Caco-2 (cell line): ENCODE results near the gene FLAD1. TPM values are rescaled to one million over a fixed set of nuclear protein-coding genes. Genes with fewer than 3 reads are reported as not detected.

Source experiments
- BruUV-seq: library from RNA; stranded (reverse); fragments of 400-500 nt; replicated peaks from 2 replicates; lab custom pipeline; 2021; lab: Mats Ljungman, UMichigan
- CTCF ChIA-PET: fragments of 300-600 bp; sonication (Branson Sonifier 250); formaldehyde crosslinking; loops from one replicate; lab custom pipeline; 2022; ENCODE audit warnings: antibody characterized with exemption; lab: Charles Lee
- POLR2A ChIA-PET: fragments of 300-600 bp; sonication (Branson Sonifier 250); formaldehyde crosslinking; loops from one replicate; lab custom pipeline; 2022; ENCODE audit warnings: antibody characterized with exemption; lab: Charles Lee
- DNase-seq, 2 experiments: peaks; one replicate each; pipeline versions ENCODE4 v3.0.0 to v3.0.0-alpha.2; 2020 to 2022
- H3K27me3 ChIP-seq: replicated peaks from 2 replicates; pipeline ENCODE4 v1.6.0; 2011; ENCODE audit warnings: low read length; ENCODE audit not compliant: control insufficient read depth, insufficient read depth
- H3K36me3 ChIP-seq: 2 replicates; pipeline ENCODE4 v1.5.1; 2011; ENCODE audit warnings: low read length; ENCODE audit not compliant: control insufficient read depth, insufficient read depth
- H3K4me1 ChIP-seq: fragments of 250-450 bp; sonication (Bioruptor Pico); 2 replicates; pipeline ENCODE4 v1.5.1; 2020; ENCODE audit warnings: mild to moderate bottlenecking
- H3K4me3 ChIP-seq: 2 replicates; pipeline ENCODE4 v1.5.1; 2011; ENCODE audit warnings: low read depth, mild to moderate bottlenecking, control low read depth, low read length
- H3K9me3 ChIP-seq: fragments of 250-450 bp; sonication (Bioruptor Pico); 2 replicates; pipeline ENCODE4 v1.5.1; 2020; ENCODE audit warnings: mild to moderate bottlenecking, moderate library complexity
- H3K27ac Mint-ChIP-seq: one replicate; pipeline ENCODE4 v1.8.0; 2022; ENCODE audit warnings: mixed read lengths; ENCODE audit not compliant: unreplicated experiment
- H3K27me3 Mint-ChIP-seq: one replicate; pipeline ENCODE4 v1.8.0; 2022; ENCODE audit warnings: mixed read lengths; ENCODE audit not compliant: insufficient read depth, unreplicated experiment
- H3K36me3 Mint-ChIP-seq: one replicate; pipeline ENCODE4 v1.8.0; 2022; ENCODE audit warnings: mild to moderate bottlenecking, mixed read lengths; ENCODE audit not compliant: insufficient read depth, unreplicated experiment
- H3K4me1 Mint-ChIP-seq: one replicate; pipeline ENCODE4 v1.8.0; 2022; ENCODE audit warnings: low read depth, mixed read lengths; ENCODE audit not compliant: unreplicated experiment
- H3K4me3 Mint-ChIP-seq: one replicate; pipeline ENCODE4 v1.8.0; 2022; ENCODE audit warnings: mild to moderate bottlenecking, moderate library complexity, mixed read lengths; ENCODE audit not compliant: unreplicated experiment
- H3K9me3 Mint-ChIP-seq: one replicate; pipeline ENCODE4 v1.8.0; 2022; ENCODE audit warnings: mixed read lengths; ENCODE audit not compliant: unreplicated experiment
- intact Hi-C: fragments of 100-400 bp; cut with micrococcal nuclease; formaldehyde crosslinking; loops from one replicate; pipeline ENCODE4 v1.10.0; 2022; ENCODE audit not compliant: unreplicated experiment
- total RNA-seq: library from RNA; stranded (reverse); gene quantifications from 2 replicates; pipeline ENCODE4 v1.2.3, GENCODE V29; 2022
- TF ChIP-seq, protein P1 (sequence below), 2 experiments: fragments of 200-600 bp in 1 of 2; IDR thresholded peaks; 1 replicate in 1 of 2; 2 replicates in 1 of 2; pipeline versions ENCODE4 v1.5.1 to v1.8.0; 2011 to 2022; ENCODE audit warnings: antibody characterized with exemption in 1 of 2, control low read depth in 1 of 2, inconsistent platforms in 1 of 2, low read depth in 1 of 2, low read length in 1 of 2, mild to moderate bottlenecking in 1 of 2, moderate library complexity in 1 of 2; ENCODE audit not compliant: insufficient read depth in 1 of 2, severe bottlenecking in 1 of 2, unreplicated experiment in 1 of 2

FLAD1 gene
- total RNA-seq, 1 experiment from 2014 or later = 51.3 TPM

- Mint-ChIP-seq H3K27me3 (no peaks in the 10 kb centered on the region), H3K36me3 (peaks cover 62% of the 10 kb centered on the region), H3K4me1 (peaks cover 42% of the 10 kb centered on the region), H3K27ac (peak overlapping the region; percentile 45), H3K9me3 (no peaks in the 10 kb centered on the region), H3K4me3 (no peak overlapping the region)
- no peak for DNase-seq
- ChIA-PET CTCF (interaction anchor here (0.6 to 1.3 kb wide), 10 partner anchors 15 to 1492 kb away, joined by 3 to 11 read pairs (median 4); partner anchors contain the start of genes ADAM15, LENEP and PBXIP1), POLR2A (no interaction called here)
- Histone ChIP-seq H3K9me3 (no peaks in the 10 kb centered on the region), H3K4me3 (no peak overlapping the region), H3K36me3 (peaks cover 1% of the 10 kb centered on the region), H3K27me3 (no peaks in the 10 kb centered on the region), H3K4me1 (peaks cover 22% of the 10 kb centered on the region)
- intact Hi-C loops = no loop called here
- BruUV-seq = no TSS peak
- TF ChIP-seq, protein P1, sequence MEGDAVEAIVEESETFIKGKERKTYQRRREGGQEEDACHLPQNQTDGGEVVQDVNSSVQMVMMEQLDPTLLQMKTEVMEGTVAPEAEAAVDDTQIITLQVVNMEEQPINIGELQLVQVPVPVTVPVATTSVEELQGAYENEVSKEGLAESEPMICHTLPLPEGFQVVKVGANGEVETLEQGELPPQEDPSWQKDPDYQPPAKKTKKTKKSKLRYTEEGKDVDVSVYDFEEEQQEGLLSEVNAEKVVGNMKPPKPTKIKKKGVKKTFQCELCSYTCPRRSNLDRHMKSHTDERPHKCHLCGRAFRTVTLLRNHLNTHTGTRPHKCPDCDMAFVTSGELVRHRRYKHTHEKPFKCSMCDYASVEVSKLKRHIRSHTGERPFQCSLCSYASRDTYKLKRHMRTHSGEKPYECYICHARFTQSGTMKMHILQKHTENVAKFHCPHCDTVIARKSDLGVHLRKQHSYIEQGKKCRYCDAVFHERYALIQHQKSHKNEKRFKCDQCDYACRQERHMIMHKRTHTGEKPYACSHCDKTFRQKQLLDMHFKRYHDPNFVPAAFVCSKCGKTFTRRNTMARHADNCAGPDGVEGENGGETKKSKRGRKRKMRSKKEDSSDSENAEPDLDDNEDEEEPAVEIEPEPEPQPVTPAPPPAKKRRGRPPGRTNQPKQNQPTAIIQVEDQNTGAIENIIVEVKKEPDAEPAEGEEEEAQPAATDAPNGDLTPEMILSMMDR (IDR thresholded peaks at IDR 0.05; ENCODE audit: insufficient read depth in 1 of 2, low read depth in 1 of 2, low read length in 1 of 2, severe bottlenecking in 1 of 2, unreplicated experiment in 1 of 2) = no peak
Measured at GRCh38 chr1:155018617-155019348, 35.6 kb downstream of the FLAD1 start.

DNA sequence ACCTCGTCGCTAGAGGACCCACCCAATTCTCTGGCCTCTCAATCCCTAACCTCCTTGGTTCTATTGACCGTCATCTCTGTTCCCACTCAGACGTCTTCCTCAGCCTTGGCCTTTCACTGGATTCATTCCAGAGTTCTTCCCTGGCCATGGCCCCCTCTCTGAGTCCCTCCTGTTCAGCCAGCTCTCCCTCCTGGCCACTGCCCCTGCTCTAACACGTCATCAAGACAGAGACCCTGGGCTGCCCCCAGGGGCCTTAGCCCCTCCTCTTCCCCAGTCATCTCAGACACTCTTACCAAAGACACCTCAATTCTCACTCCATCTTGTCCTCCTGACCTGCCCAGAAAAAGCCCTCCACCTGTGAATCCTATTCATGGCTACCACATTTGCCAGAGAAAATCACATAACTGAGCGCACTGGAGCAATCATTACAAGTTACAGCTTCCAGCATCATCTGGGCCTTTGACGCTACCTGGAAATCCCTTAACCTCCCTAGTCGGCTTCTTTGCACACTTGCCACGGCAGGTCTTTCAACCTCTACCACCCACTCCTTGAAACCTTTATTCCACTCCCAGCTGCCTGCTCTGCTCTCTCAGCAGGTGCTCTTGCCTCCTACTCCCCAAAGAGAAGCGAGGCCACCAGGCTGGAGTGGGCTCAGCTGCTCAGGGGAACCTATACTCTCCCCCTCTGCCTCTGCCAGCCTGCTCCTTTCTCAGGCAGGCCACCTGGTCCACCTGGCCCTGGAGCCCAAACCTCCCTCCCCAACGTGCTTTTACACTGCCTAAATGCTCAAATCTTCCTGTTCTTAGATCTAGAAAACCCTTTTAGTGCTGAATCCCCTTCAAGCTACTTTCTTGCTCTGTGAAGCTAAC is 36.5 kb downstream of the FLAD1 start:
- no peak overlapping the region for H3K4me3 Mint-ChIP-seq
- H3K36me3 Mint-ChIP-seq = peaks cover 62% of the 10 kb centered on the region
- CTCF ChIA-PET = interaction anchor here (0.5 to 1.3 kb wide), 10 partner anchors 16 to 66 kb away, joined by 3 to 11 read pairs (median 5); partner anchors contain the start of genes ADAM15, LENEP and PBXIP1
- H3K4me3 ChIP-seq = no peak overlapping the region
- H3K4me1 Mint-ChIP-seq = peaks cover 42% of the 10 kb centered on the region
- H3K9me3 ChIP-seq = no peaks in the 10 kb centered on the region
- no TSS peak for BruUV-seq
- no peaks in the 10 kb centered on the region for H3K27me3 Mint-ChIP-seq
- DNase-seq = no peak
- H3K36me3 ChIP-seq = peaks cover 1% of the 10 kb centered on the region
- TF ChIP-seq, protein P1 (IDR thresholded peaks at IDR 0.05; ENCODE audit: insufficient read depth in 1 of 2, low read depth in 1 of 2, low read length in 1 of 2, severe bottlenecking in 1 of 2, unreplicated experiment in 1 of 2) = no peak
- intact Hi-C loops = no loop called here
- POLR2A ChIA-PET = no interaction called here
- H3K27ac Mint-ChIP-seq = peak overlapping the region; percentile 45
- H3K9me3 Mint-ChIP-seq = no peaks in the 10 kb centered on the region
- H3K4me1 ChIP-seq = peaks cover 22% of the 10 kb centered on the region
- no peaks in the 10 kb centered on the region for H3K27me3 ChIP-seq
